Activated CD4-positive, alpha-beta T cell treated with anti-CD3 and anti-CD28 coated beads for 48 hours (primary cell): ENCODE results near the gene BBC3.

ENCODE experiments used
- DNase-seq: peaks from one replicate; pipeline ENCODE4 v3.0.0-alpha.2; 2020

The BBC3 gene

GRCh38 chr19:47188507-47189033 is 42.4 kb downstream of the BBC3 start:
- DNase-seq: no peak

- no peak for DNase-seq
Observed at GRCh38 chr19:47187797-47188196, 43.2 kb downstream of the BBC3 start.

- DNase-seq: no peak
Observed at GRCh38 chr19:47187335-47187655, 43.7 kb downstream of the BBC3 start.

GRCh38 chr19:47186446-47187334 is 44.3 kb downstream of the BBC3 start:
- peak; percentile 90 for DNase-seq

- DNase-seq: no peak
Observed at GRCh38 chr19:47183601-47184000, 47.4 kb downstream of the BBC3 start.

- DNase-seq: peak; percentile 31
Observed at GRCh38 chr19:47179653-47180310, 51.2 kb downstream of the BBC3 start.

GRCh38 chr19:47176627-47177090 is 54.3 kb downstream of the BBC3 start:
- DNase-seq: peak; percentile 45

GRCh38 chr19:47176071-47176626 is 54.9 kb downstream of the BBC3 start:
- no peak for DNase-seq

- no peak for DNase-seq
Observed at GRCh38 chr19:47172666-47173455, 58.1 kb downstream of the BBC3 start.
